GM21825 (cell line): ENCODE results near the gene SLC35F2.
"Not testable (repeated sequence)": the region's sequence is repeated elsewhere in the genome, so short reads cannot be mapped to it uniquely, and the experiment has no call there.

Experiments used
- ATAC-seq: cut with Tn5 transposase; IDR thresholded peaks from one replicate; pipeline ENCODE4 v1.9.1; 2021; ENCODE audit warnings: mild to moderate bottlenecking, moderate library complexity; ENCODE audit not compliant: unreplicated experiment

SLC35F2 gene

GRCh38 chr11:107842412-107843100 is 16.0 kb downstream of the SLC35F2 start:
- ATAC-seq, result no peak

GRCh38 chr11:107840129-107840484 is 18.5 kb downstream of the SLC35F2 start:
- ATAC-seq, result peak; percentile 21

GRCh38 chr11:107836851-107837250 is 21.7 kb downstream of the SLC35F2 start:
- ATAC-seq, result no peak

- no peak for ATAC-seq
Observed at GRCh38 chr11:107834995-107835394, 23.6 kb downstream of the SLC35F2 start.

GRCh38 chr11:107833926-107834325 is 24.7 kb downstream of the SLC35F2 start:
- not testable (repeated sequence) for ATAC-seq

GRCh38 chr11:107830915-107831540 is 27.6 kb downstream of the SLC35F2 start:
- no peak for ATAC-seq

- no peak for ATAC-seq
Observed at GRCh38 chr11:107827041-107827440, 31.5 kb downstream of the SLC35F2 start.

- no peak for ATAC-seq
Observed at GRCh38 chr11:107825875-107826274, 32.7 kb downstream of the SLC35F2 start.

- no peak for ATAC-seq
Observed at GRCh38 chr11:107824668-107825369, 33.8 kb downstream of the SLC35F2 start.

GRCh38 chr11:107821199-107821927 is 37.2 kb downstream of the SLC35F2 start:
- no peak for ATAC-seq

- ATAC-seq, result no peak
Observed at GRCh38 chr11:107819361-107820014, 39.1 kb downstream of the SLC35F2 start.

- ATAC-seq, result no peak
Observed at GRCh38 chr11:107818491-107818890, 40.1 kb downstream of the SLC35F2 start.

- no peak for ATAC-seq
Observed at GRCh38 chr11:107816028-107816427, 42.6 kb downstream of the SLC35F2 start.

- no peak for ATAC-seq
Observed at GRCh38 chr11:107810875-107811274, 47.7 kb downstream of the SLC35F2 start.

- ATAC-seq, result no peak
Observed at GRCh38 chr11:107808521-107808920, 50.1 kb downstream of the SLC35F2 start.

GRCh38 chr11:107804971-107805370 is 53.6 kb downstream of the SLC35F2 start:
- ATAC-seq, result no peak

- no peak for ATAC-seq
Observed at GRCh38 chr11:107804211-107804610, 54.4 kb downstream of the SLC35F2 start.

- ATAC-seq, result no peak
Observed at GRCh38 chr11:107801641-107802040, 56.9 kb downstream of the SLC35F2 start.

GRCh38 chr11:107799218-107799859 is 59.2 kb downstream of the SLC35F2 start:
- no peak for ATAC-seq

GRCh38 chr11:107792049-107792443 is 66.5 kb downstream of the SLC35F2 start:
- no peak for ATAC-seq
